NCI-H82 treated with DMSO at 0.1 percent for 48 hours (cell line): Measurements from ENCODE around the gene ANKS1A.

ENCODE experiments used
- DNase-seq: peaks from one replicate; lab custom pipeline; 2025; ENCODE audit not compliant: unreplicated experiment; lab: John Stamatoyannopoulos, UW

Gene ANKS1A

DNA sequence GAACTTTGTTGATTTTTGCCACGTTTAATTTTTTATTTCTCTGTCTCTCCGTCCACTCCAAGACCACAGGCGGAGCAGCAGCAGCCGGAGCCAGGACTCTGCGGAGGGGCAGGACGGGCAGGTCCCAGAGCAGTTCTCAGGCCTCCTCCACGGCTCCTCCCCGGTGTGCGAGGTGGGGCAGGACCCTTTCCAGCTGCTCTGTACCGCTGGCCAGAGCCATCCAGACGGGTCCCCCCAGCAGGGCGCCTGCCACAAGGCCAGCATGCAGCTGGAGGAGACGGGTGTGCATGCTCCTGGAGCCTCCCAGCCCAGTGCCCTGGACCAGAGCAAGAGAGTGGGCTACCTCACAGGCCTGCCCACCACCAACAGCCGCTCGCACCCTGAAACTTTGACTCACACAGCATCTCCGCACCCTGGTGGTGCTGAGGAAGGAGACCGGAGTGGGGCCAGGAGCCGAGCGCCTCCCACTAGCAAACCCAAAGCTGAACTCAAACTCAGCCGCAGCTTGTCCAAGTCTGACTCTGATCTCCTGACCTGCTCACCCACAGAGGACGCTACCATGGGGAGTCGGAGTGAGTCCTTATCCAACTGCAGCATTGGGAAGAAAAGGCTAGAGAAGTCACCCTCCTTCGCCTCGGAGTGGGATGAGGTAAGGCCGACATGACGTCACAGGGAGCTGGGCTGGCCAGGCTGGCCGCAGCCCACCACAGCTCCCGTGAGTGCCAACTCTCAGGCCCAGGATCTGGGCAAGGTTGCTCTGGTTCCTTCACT is 128.5 kb downstream of the ANKS1A start:
- DNase-seq = no peak

DNA sequence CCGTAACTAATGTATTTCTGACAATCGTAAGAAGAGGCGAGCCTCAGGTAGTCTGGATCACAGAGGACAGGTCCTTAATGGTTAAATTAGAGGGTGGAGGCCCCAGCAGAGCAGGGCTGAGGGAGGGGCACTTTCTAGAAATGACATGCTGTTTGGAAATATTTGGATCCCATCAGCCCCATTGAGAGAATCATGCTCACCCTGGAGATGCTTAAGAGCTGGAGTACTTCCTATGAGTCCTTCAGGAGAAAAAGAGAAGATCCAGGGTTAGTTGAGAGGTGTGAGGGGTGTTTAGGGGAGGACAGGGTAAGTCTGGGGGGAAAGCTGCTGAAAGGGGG is 129.1 kb downstream of the ANKS1A start:
- no peak for DNase-seq

DNA sequence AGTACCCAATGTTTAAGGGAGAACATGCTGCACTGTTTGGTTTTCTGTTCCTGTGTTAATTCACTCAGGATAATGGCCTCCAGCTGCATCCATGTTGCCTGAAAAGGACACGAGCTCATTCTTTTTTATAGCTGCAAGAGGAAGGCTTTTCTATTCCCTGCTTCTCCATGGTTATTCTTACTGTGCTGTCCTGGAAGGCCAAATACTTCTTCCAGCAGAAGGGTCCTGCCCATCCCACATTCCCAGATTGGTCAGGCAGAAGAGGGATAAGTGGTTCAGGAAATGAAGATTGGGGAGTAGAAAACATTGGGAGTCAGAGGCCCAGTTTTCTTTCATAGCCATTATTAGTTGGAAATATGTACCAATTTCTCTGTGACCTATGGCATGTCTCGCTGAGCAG is 129.7 kb downstream of the ANKS1A start:
- no peak for DNase-seq

DNA sequence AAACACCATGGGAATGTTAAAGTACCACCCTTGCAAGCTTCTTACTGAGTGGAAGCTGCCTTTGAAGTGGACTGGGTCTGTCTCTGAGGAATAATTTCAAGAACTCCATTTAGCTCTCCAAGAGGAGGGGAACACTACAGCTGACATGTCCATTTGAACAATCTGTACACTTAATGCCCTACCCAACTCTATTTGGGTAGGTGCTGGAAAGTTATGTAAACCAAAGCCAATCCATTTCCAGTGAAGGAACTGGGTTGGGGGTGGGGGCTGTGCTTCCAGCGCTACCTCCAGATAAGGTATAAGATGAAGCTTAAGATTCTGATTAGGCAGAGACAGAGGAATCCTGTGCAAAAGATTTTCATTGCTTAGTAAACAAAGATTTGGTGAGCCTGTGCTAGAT is 130.1 kb downstream of the ANKS1A start:
- DNase-seq = no peak

DNA sequence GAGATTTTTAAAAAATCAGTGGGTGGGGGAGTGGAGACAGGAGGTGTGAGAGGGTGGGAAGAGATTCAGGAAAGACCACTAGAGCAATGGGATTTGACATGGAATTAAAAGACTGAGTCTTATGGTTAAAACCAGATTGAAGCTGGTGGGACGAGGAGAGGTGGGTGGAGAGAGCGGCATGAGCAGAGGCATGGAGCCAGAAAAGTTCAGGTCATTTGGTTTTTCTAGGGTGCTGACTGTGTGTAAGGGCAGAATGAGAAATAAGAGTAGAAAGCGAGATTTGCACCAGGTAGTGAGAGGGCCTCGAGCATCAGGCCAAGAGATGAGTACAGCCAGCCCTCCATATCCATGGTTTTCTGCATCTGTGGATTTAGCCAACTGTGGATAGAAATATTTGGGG is 130.8 kb downstream of the ANKS1A start:
- no peak for DNase-seq

DNA sequence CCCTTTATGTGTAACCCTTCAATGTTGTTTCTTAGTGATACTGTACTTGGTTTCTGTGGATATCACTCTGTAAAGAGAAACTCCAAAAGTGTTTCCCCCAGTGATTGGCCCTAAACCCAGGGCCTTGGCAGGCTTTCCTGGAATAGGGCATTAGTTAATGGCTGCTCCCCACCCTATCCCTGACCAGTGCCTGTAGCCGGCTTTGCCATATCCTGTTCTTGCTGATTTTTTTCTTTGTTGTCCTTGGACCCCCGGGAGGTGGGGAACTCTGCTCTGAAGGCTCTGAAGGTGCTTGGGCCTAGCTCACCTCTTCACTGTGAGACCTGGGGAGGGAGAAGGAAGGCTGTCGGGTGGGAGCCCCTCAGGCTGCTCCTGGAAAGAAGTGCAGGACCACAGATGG is 131.9 kb downstream of the ANKS1A start:
- DNase-seq = no peak

DNA sequence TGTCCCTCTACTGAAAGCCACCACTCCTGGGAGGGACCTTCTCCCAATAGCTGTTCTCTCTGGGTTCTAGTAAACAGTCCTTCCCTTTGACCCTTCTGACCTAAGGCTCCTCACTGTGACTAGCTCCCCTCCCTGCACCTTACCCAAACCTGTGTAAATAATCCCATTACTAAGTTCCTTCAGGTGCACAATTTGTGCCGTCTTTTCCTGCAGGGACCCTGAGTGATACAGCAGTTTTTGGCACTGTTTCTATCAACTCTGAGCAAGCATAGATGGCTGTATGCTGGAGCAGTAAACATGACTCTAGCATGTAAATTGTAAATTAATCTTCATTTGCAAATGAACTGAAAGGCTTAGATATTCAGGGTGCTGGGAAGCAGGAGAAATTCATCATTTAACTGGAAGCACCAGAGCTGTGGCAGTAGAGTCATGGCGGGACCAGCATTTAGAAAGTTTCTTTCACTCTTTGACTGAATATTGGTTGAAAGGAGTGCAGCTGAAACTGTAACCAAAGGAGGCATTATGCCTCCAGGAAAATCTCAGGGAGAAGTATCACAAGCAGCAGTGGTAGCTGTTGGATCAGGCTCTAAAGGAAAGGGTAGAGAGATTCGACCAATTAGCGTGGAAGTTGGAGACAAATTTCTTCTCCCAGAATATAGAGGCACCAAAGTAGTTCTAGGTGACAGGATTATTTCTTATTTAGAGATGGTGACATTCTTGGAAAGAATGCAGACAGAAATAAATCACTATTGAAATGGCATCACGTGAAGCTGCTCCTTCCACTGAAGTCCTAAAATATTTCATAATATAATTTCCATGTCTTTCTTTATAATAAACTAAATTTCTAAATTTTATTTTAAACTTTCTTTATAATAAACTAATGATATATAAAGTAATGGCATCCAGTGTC is 134.3 kb downstream of the ANKS1A start:
- no peak for DNase-seq

DNA sequence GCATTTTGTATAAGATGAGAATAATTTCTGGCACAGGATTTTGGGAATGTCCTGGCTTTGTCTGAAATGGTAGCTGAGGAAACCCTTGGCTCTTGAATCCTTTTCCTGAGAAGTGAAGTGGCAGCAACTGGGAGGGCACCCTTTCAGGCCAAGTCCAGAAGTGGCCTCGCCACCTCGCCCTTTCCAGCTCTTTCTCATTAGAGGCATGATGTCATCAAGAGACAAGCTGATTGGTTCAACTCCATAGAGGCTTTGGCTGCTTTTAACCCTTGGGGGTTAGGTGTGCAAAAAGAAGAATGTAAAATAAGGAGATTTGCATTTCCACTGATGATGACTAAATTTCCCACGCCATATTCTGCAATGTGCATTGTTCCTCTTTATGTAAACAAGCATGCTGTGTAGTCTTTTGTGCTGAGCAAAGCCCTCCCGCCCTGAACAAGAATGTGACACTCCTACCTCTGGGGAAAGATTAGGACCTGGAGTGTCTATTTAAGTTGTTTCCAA is 135.5 kb downstream of the ANKS1A start:
- no peak for DNase-seq

DNA sequence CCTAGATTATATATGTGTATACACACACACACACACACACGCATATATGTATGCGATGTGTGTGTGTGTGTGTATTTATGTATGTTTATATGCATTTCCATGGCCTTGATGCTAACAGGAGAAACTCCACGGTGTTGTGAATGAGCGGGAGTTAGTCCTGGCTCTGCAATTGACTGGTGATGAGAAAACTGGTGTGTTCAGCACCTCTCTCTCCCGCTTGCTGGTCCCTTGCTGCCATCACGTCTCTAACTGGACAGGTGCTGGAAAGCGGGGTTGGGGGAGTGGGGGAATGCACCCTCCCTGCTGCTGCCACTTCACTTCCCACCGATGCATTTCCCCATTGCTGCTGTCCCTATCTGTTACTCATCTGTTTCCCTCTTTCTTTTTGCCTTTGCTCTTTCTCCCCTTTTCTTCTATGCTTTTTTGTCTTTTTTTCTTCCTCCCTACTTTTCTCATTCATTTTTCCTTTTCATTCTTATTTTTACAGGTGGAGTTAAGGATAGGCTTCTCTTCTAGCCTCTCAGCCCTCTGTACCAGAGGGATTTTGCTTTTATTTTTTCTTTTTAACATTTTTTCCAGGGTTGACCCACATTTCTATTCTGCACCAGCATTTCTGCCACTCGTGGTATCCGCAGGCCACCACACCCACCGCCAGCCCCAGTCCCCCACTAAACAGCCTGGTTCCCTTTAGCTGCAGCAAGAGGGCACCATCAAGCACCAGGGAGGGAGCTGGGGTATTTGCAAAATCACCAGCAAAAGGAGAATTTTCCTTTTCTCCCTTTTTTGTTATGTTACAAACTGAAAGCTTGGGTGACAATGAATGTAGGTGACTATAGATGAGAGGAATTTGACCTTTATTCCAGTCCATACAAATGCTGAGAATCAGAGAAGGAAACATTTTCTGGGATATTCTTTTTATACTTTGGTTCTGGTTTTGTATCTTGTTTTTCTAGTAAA is 136.5 kb downstream of the ANKS1A start:
- no peak for DNase-seq

DNA sequence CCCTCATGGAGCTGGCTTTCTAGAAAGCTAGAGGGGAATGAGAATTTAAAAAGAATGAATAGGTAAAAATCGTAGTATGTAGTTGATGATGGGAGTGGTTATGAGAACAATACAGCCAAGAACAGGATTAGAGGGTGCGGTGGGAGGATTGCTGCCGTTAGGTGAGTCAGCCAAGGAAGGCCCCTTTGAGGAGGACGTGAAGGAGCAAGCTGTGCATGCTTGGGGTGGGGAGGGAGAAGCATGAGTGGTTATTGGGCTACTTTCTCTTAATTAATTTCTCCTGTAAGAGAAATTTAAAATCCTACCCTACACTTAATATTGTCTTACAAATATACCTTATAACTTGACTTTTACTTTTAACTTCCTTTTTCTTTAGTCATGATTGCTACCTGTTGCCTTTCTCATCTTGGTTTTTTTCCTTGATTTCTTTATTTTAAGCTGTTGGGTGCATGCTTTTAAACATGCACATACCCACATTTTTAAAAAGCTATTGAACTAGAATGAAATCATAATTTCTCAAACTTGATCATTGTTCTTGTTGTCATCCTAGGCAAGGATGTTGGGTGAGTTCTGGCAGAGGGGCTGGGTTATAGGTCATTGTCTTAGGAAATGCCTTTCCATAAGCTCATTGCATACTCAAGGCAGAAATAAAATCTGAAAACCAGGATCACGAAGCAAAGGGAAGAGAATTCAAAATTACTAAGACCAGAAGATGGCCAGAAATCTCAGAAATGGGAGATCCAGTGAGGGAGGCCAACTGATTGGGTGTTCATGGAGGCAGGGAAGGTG is 137.6 kb downstream of the ANKS1A start:
- DNase-seq = no peak

DNA sequence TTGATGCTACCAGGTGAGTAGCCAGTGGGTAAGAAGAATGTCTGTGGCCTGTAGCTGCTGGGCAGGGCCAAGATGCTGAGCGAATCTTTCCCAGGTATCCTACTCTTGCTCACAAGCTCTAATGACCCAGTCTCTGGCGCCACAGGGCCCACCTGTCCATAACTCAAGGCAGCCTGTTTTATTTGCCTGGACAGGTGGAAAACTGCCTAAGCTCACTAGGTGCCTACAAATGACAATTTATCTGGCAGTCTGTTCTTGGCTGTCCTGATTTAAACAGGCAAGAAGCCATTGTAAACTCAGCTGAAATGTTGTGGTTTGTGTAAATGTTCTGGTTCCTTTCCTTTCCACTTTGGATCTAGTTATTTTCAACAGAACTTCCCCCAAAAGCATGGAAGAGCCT is 138.8 kb downstream of the ANKS1A start:
- no peak for DNase-seq

DNA sequence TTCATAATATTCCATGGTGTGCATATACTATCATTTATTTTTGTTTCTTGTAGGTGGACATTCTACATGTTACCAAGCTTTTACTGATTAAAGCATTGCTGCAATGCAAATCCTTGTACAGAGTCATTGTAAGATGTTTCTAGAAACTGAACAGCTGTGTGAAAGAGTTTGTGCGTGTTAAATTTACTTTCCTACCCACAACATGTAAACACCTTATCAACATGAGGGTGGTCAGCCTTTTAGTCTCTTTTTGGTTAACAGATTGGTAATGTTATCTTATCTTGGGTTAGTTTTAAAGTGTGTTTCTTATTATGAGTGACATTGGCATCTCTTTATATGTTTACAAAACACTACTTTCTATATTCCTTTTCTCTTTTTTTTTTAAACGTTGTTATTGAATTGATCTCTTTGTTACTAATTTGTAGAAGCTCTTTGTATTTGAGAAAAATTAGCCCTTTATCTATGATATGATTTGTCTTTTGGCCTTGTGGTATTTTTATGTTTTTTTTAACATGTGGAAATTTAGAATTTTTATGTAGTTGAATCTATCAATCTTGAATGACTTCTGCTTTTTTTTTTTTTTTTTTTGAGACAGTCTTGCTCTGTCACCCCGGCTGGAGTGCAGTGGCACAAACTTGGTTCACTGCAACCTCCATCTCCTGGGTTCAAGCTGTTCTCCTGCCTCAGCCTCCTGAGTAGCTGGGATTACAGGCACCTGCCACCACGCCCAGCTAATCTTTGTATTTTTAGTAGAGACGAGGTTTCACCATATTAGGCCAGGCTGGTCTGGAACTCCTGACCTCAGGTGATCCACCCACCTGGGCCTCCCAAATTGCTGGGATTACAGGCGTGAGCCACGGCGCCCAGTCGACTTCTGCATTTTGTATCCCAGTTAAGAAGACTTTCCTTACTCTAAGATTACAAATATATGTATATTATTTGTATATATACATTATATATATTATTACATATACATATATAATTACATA is 140.0 kb downstream of the ANKS1A start:
- DNase-seq = no peak

DNA sequence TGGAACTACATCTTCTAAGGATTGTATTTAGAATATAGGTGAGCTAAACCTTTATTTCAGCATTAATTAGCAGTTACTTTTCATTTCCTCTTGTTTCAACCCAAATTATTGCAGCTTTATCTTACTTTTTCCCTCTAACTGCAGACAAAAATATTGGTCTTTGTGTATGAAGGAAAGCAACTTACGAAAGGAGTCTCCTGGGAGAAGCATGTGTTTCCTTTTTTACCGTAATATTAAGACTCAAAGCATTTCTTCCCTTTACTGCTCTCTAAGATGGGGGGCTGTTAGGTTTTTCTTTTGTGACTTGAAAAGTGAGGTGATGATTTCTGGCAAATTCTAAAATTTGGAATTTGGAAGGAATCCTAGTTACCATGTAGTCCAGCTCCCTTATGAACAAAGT is 141.0 kb downstream of the ANKS1A start:
- no peak for DNase-seq

DNA sequence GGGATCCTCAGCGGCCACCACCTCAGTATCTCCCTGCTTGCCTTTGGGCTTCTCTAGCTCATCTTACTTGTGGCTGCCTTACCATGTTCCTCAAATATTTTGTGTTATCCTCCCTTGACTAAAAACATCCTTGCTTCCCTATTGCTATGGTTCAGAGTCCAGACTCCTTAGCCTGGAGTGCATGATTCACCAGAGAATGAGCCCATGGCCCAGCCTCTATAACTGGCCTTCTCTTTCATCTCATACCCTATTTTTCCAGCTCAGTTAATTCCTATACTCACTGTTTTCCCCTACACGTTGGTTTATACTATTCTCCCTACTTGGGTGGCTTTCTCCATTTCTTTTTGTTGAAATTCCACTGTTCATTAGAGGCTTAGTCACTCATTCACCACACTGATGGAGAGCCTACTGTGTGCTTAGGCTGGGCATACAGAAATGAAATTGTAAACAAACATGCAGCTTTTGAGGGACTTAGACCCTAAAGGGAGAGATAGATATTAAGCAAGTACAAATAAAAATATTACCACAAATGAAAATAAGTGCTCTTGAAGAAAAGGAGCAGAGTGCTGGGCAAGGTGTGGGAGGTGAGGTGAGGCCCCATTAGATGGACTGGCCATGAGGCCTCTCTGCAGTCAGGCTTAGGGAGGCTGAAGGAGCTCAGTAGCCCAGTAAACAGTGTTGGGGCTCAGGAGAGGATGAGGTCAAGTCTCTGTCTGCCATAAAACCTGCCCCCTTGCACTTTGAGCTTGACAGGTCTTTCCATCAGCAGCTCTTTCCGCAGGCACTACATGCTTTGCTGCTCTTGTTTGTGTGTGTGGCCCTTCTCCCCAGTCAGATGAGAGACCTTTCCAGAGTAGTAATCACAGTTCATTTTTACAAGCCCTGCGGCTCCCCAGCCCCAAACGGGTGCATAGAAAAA is 142.8 kb downstream of the ANKS1A start:
- DNase-seq = no peak

DNA sequence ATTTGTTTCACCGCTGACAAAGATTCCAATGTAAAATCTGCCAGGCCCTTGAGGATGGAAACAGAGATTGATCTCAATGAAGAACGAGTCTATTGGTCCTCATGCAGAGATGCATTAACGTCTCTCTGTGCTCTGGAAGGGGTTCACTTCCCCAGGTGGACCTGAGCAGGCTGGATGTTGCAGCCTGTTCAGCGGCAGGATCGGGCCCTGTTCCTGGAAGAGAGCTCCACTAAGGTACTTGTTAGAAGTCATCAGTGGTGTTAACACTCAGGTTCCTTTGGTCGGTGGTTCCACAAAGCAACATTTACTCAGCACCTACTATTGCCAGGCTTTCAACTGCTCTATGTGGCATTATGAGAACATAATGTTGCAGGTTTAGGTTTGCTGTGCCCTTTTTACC is 144.6 kb downstream of the ANKS1A start:
- DNase-seq = no peak

DNA sequence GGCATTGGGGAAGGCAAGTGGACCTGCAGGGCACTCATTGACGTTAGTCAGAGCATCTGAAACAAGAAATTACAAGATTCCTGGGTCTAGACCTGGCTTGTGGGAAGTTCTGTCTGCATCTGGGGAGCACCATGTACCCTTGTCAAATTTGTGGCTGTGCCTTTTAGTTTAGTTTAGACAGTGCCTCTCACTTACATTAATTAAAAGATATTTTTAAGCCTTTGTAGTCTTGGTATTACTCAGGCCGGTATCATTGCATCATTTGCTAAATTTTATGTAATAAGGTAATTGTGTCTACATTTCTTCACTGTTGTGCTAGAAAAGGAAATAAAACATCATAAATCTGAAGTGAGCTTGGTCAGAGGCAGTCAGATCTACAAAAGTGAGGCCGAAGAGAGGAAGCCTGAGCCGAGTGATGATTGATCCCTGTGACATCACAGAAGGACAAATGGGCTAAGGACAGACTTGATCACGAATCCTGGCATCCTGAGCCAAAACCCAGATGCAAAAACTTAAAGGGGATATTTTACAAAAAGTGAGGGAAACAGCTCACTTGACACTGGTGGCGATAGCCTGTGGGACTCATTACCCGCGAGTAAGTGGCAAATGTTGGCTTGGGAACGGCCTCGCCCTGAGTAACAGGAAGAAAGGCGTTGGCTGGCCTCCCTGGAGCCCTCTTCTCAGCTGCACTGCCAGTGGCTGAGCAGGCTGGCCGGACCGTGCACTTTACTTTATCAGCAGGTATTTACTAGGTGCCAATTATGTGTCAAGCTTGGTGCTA is 145.5 kb downstream of the ANKS1A start:
- no peak for DNase-seq

DNA sequence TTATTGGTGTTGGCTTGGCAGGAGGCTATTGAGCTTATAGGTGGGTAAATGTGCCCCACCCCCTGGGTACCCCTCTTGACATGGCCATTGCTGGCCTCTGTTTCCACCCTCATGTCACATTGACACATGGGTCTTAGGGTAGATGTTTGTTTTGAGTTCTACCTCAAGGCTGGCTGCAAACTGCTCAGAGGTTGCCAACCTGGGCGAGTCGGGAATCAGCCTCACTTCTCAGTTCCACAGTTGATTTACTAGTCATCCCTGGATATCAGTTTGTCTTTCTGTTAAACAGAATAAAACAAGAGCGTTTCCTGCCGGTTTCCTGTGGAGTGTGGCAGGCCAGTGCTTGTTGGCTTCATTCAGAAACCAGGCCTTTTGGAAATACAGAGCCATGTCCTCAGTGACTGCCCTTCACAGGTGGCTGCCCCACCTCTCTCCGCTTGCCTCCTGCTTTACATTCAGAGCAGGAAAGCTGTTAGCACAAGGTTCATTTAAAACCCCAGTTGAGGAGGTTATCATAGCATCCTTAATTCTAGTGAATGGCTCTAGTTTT is 146.5 kb downstream of the ANKS1A start:
- no peak for DNase-seq
